Subcutaneous adipose tissue (tissue), 4 donors: ENCODE results near the gene PNKP. TPM values are rescaled to one million over a fixed set of nuclear protein-coding genes. Genes with fewer than 3 reads are reported as not detected.

ENCODE experiments used
- CTCF ChIP-seq: fragments of 450-650 bp; IDR thresholded peaks from one replicate; pipeline ENCODE4 v1.5.1; 2016; ENCODE audit warnings: low read depth, mild to moderate bottlenecking, control low read depth, antibody characterized with exemption, moderate library complexity
- total RNA-seq, 4 donors: library from RNA; depleted of rRNA; stranded (reverse); fragments of >200 nt; gene quantifications; one replicate each; pipeline ENCODE4 v1.1.0, GENCODE V29; 2016

Gene PNKP
- total RNA-seq, 4 donors from 2014 or later, result 25.9 to 48.0 (median 38.7) TPM

- no peak for TF ChIP-seq CTCF
These were observed 22.0 kb downstream of the PNKP start for GRCh38 chr19:49845414-49845813.

- no peak for TF ChIP-seq CTCF
These were observed 23.0 kb downstream of the PNKP start for GRCh38 chr19:49844138-49845095.

- TF ChIP-seq CTCF, result no peak
These were observed 24.1 kb downstream of the PNKP start for GRCh38 chr19:49843265-49843664.

- no peak for TF ChIP-seq CTCF
These were observed 26.6 kb downstream of the PNKP start for GRCh38 chr19:49840736-49841249.

GRCh38 chr19:49840321-49840720 lies 27.1 kb downstream of the PNKP start:
- no peak for TF ChIP-seq CTCF

GRCh38 chr19:49839713-49840112 lies 27.7 kb downstream of the PNKP start:
- no peak for TF ChIP-seq CTCF

GRCh38 chr19:49838885-49839588 lies 28.3 kb downstream of the PNKP start:
- TF ChIP-seq CTCF, result no peak
